ENCODE data around the gene NDRG4. TPM values are rescaled to one million over a fixed set of nuclear protein-coding genes. Genes with fewer than 3 reads are reported as not detected.

Gene NDRG4
- total and polyA plus RNA-seq, 2 experiments from 2014 or later = 16.3 to 32.1 TPM

- no peak overlapping the region for H2AFZ ChIP-seq
- no peak for ATAC-seq
- TF ChIP-seq JUNB (IDR thresholded peaks at IDR 0.05; ENCODE audit: unreplicated experiment) (no peak), ETS1 (IDR thresholded peaks at IDR 0.05) (no peak), STAT1 (IDR thresholded peaks at IDR 0.05; ENCODE audit: unreplicated experiment) (no peak), EZH2phosphoT487 (IDR thresholded peaks at IDR 0.05; ENCODE audit: unreplicated experiment) (no peak), ZNF331 (CRISPR knock-in tag; IDR thresholded peaks at IDR 0.05; ENCODE audit: low read depth) (no peak), EZH2 (IDR thresholded peaks at IDR 0.05; ENCODE audit: low read depth, unreplicated experiment) (no peak), REST (IDR thresholded peaks at IDR 0.05; ENCODE audit: unreplicated experiment) (no peak), ZNF462 (CRISPR knock-in tag; IDR thresholded peaks at IDR 0.05) (no peak), POLR2AphosphoS5 (IDR thresholded peaks at IDR 0.05; ENCODE audit: low read depth) (no peak), ZNF114 (CRISPR knock-in tag; IDR thresholded peaks at IDR 0.05) (no peak), CTCF (conservative IDR thresholded peaks at IDR 0.05; ENCODE audit: low read depth in 2 of 2) (no peak), NANOG (IDR thresholded peaks at IDR 0.05; ENCODE audit: borderline replicate concordance) (no peak), CREB1 (CRISPR knock-in tag; IDR thresholded peaks at IDR 0.05; ENCODE audit: low read depth) (no peak)
- no peak for DNase-seq (ENCODE audit: low spot score)
- Mint-ChIP-seq H3K9me3 (no peaks in the 10 kb centered on the region), H3K27me3 (ENCODE audit: insufficient read depth, low read depth, poor library complexity) (peaks cover 7% of the 10 kb centered on the region), H3K4me1 (no peaks in the 10 kb centered on the region), H3K27ac (no peak overlapping the region), H3K36me3 (ENCODE audit: low read depth) (peaks cover 93% of the 10 kb centered on the region), H3K4me3 (no peak overlapping the region)
- no peaks in the 10 kb centered on the region for H3K79me2 ChIP-seq (replicated peaks; ENCODE audit: insufficient read depth)
- no peaks in the 10 kb centered on the region for H3K9me2 ChIP-seq (ENCODE audit: insufficient read depth)
- H3F3A ChIP-seq (replicated peaks; ENCODE audit: low read depth) = no peaks in the 10 kb centered on the region
- H3K36me3 ChIP-seq (ENCODE audit: insufficient read depth) = peaks cover 78% of the 10 kb centered on the region
- H3K4me3 ChIP-seq = no peak overlapping the region
- no peak overlapping the region for H3K4me2 ChIP-seq
- H3K4me1 ChIP-seq (ENCODE audit: insufficient read depth) = no peaks in the 10 kb centered on the region
- H3K27me3 ChIP-seq (ENCODE audit: insufficient read depth) = no peaks in the 10 kb centered on the region
- H4K20me1 ChIP-seq (replicated peaks; ENCODE audit: insufficient read depth) = peaks cover 15% of the 10 kb centered on the region; the same call in 1 of the 2 replicates
- no peak overlapping the region for H3K27ac ChIP-seq (ENCODE audit: low read depth)
These were observed 43.7 kb downstream of the NDRG4 start for GRCh38 chr16:58543685-58544084.
